Sigmoid colon (tissue), 4 donors: ENCODE measurements around the gene ACAA2.

Experiments used
- EP300 ChIP-seq, 4 donors: sonication (generic); formaldehyde crosslinking; IDR thresholded peaks; one replicate each; pipeline ENCODE4 v1.6.1; 2017; ENCODE audit warnings: antibody characterized with exemption in 4 of 4
- POLR2A ChIP-seq, 2 donors: fragments of 450-650 bp; IDR thresholded peaks; one replicate each; pipeline ENCODE4 v1.6.1; 2016; ENCODE audit warnings: antibody characterized with exemption in 2 of 2, mild to moderate bottlenecking in 2 of 2, moderate library complexity in 2 of 2
- POLR2AphosphoS5 ChIP-seq, 4 donors: sonication (generic); formaldehyde crosslinking; IDR thresholded peaks; one replicate each; pipeline ENCODE4 v1.6.1; 2017; ENCODE audit warnings: antibody characterized with exemption in 4 of 4
- TF ChIP-seq, protein P1 (sequence below), 4 experiments: fragments of 450-650 bp in 3 of 4; fragments of 200-600 bp in 1 of 4; IDR thresholded peaks; one replicate each; pipeline ENCODE4 v1.5.1; 2016 to 2019; ENCODE audit warnings: antibody characterized with exemption in 4 of 4, mild to moderate bottlenecking in 3 of 4, moderate library complexity in 2 of 4

DNA sequence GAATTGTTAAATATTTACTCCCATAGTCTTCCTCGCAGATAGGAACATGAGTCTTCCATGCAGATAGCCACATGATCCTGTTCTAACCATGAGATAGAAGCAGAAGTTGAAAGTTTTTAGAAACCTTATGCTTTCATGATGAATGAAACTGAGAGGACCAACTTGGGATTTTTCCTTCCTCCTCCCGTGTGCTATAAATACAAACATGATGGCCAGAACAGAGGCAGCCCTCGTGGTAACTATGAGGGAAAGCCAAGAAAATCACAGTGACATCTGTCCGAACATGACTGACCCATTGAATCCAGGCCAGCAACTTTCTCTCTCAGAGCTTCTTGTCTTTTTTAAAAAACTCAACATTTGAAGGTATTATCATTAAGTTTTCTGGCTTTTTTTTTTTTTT lies 78.5 kb downstream of the ACAA2 start:
- TF ChIP-seq POLR2A (IDR thresholded peaks at IDR 0.05): no peak
- no peak for TF ChIP-seq EP300 (IDR thresholded peaks at IDR 0.05)
- TF ChIP-seq, protein P1, sequence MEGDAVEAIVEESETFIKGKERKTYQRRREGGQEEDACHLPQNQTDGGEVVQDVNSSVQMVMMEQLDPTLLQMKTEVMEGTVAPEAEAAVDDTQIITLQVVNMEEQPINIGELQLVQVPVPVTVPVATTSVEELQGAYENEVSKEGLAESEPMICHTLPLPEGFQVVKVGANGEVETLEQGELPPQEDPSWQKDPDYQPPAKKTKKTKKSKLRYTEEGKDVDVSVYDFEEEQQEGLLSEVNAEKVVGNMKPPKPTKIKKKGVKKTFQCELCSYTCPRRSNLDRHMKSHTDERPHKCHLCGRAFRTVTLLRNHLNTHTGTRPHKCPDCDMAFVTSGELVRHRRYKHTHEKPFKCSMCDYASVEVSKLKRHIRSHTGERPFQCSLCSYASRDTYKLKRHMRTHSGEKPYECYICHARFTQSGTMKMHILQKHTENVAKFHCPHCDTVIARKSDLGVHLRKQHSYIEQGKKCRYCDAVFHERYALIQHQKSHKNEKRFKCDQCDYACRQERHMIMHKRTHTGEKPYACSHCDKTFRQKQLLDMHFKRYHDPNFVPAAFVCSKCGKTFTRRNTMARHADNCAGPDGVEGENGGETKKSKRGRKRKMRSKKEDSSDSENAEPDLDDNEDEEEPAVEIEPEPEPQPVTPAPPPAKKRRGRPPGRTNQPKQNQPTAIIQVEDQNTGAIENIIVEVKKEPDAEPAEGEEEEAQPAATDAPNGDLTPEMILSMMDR (IDR thresholded peaks at IDR 0.05): no peak
- no peak for TF ChIP-seq POLR2AphosphoS5 (IDR thresholded peaks at IDR 0.05)
